HG03108 (cell line): ENCODE data around the gene NTM.

Source experiments
- ATAC-seq: cut with Tn5 transposase; IDR thresholded peaks from one replicate; pipeline ENCODE4 v1.9.1; 2021; ENCODE audit warnings: moderate library complexity; ENCODE audit not compliant: unreplicated experiment

Gene NTM

DNA sequence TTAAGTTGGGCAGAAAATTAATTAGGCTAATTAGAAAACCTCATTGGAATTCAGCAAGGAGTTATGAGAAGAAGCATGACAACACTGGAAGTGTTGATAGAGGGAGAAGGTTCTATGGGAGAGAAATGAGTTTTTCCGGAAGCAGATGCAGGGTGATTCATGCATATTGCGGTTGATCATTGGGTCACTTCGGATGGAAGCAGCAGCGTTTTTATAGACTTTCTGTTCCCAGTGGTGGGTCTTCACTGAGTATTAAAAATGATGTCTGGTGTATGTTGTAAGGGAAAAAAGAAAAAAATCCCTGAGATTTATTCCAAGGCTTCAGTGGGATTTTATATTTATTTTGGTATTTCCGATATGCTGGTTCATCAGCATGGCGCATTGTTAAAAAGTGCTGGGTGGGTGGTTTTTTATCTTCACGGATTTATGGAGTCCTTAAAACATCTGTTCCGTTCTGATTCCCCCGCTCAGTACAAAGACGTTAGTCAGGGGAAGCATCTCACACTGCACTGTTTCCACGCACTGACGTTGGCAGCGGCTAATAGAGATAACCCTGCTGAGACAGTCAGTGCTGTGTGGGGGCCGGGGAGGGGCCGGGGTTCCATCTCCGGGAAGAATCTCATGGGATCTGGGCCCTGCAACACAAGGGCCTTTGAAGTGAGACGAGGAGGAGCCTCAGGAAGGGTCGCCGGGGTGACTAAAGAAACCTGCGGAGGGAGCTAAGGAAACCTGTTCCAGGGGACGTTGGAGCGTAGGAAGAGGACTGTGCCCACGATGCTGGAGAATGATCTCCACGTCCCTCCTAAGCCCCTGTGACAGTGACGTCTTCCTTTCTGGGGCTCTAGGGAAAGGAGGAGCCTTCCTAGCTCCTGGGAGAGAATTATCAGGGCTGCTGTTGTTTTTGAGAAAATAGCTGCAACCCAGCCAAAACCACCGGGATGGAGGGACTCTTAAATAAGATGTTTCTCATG is 390.0 kb downstream of the NTM start:
- ATAC-seq, result no peak

DNA sequence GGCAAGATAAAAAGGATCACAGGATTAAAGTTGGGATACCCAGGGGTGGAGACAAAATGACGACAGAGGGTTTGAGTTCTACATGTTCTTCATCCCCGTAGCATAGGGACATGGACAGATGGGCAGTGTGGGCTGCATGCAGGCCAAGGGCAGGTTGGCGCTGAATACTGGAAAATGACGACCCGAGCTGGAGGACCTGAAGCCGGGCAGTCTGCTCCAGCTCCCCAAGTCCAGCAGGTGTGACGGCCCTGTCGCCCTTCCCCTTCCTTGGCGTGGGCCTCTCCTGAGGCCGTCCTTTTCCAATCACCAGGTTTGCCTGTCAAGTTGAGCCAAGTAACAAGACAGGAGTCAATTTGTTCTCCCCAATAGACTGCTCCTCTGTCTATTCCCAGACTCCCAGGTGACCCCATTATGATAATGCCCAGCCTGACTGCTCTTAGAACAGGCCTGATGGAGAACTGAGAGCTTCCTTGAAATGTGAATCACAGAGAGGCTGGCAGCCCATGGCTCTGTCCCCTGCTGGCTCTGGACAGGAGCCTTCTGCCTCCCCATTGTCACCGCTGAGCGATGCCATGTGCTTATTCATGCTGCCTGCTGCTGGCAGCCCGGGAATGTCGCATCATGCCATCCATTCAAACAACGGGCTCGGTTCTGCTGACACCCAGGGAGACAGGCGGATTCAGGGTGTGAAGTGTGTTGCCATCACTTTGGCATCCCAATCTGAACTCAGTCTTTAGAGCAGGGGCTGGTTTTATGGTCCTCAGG is 392.1 kb downstream of the NTM start:
- no peak for ATAC-seq

DNA sequence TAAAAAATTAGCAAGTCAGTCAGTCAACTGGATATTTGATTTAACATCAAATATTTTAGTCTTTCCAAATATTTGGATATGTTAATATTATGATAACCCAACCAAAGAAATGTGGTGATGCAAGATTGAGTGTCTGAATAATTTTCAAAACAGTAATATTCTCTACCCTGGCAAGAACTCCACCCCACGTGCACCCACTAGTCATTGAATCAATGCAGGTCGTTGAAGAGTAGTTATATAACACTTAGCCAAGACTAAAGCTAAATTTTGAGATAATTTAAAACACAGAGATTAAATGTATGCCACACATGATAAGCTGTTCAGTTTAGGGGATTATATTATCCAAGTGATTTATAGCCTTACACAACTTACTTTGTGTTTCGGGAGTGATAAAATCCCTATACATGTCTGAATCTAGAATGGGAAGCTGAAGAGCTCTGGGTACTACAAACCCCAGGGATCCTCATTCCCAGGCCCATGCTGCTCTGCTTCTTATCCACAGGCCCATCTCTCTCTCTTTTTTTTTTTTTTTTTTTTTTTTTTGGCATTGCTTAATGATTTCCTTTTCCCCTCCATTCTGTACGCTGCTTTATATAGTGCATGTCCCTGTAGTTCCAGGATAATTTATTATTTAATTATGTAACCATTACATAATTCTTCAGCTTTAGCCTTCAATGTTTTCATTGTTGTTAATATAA is 392.9 kb downstream of the NTM start:
- ATAC-seq, result no peak

DNA sequence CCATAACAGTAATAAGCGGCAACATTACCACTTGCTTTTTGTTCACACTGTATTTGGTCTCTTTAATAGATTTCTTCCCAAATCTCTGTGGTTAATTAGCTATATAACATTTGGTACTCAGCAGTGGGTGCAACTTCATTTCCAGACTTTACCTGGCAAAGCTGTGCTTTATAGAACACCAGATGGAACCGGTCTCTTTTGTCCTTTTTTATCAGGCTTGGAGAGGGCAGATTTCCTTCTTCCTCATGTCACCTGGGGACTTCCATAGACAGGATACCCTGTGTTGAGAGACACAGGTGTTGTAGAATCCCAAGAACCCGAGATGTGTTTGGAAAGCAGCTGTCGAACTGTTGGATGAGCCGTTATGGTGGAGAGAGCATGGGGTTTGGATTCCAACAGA is 393.7 kb downstream of the NTM start:
- ATAC-seq, result no peak

DNA sequence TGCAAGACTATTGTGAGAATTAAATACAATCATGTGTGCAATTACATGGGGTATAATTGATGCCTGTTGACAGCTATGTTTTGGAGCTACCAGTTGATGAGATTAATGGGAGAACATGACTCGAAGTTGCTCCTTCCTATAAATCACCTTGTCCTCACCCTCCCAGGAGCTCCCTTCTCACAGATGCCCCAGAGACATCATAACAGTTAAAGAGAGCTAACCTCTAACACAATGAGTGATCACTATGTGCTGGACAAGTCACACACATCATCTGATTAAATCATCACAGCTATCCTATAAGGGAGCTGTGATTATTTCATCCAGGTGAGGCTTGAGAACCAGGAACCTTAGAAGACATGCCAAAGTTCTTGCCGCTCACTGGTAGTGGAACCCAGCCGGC is 394.2 kb downstream of the NTM start:
- ATAC-seq, result no peak

DNA sequence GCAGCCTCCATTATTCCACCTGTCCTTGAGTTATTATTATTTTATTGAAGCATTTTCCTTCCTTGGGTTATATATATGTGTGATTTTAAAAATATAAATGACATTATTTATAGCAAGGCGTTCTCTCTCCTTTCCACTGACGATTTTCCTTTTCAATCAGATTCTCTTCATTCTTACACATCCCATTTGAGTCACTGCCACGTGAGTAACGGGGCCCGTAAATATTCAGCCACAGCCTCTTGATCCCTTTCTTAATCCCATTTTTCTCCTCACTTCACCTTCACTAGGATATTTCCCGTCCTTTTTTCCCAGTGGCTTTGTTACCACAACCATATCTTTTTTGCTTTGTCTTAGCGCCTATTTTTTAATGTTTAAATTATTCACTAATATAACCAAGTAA is 396.2 kb downstream of the NTM start:
- no peak for ATAC-seq

DNA sequence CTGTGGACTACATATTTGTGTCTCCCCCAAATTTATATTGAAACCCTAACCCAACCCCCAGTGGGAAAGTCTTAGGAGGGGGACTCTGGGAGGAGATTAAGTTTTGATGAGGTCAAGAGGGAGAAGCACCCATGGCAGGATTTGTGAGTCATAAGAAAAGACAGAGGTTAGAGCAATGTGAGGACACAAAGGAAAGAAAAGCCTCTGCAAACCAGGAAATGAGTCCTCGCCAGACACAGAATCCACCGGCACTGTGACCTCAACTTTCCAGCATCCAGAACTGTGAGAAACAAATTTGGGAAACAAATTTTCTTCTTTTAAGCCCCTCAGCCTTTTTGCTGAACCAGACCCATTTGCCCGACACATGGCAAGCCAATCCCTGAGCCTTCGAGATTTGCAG is 397.0 kb downstream of the NTM start:
- ATAC-seq, result no peak

DNA sequence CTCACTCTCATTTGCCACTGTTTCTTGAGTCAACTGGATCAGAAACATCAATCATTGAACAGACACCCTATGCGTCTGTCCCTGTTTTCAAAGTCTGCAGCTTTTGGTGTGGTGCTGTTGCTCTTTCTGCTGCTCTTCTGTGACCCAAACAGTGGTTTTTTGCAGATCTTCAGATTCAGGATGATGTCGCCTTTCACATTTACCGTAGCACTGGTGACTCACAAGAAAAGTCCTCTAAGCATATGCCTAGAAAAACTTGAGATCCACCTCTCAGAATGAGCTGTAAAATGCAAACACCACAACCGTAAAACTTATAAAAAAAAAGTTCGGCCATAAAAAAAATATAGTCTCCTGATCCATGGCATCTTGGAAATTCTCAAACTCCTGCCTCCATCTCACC is 400.4 kb downstream of the NTM start:
- no peak for ATAC-seq

DNA sequence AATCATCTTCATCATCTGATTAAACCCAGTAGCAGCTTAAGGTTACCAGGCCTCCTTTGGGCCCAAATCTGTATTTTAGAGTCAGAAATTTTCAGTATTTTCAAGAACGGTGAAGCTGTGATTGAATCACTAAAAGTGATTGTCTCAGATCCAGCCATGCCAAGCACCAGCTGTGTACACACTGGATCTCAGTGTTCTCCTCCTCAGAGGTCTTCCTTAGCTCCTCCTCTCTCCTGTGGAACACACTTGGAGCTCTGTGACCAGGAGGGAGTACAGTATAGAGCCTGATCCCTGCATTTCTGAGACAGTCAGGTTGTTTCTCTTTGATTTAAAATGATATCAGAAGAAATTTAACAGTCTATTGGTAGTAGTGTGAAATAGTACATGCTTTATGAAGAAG is 401.1 kb downstream of the NTM start:
- no peak for ATAC-seq

DNA sequence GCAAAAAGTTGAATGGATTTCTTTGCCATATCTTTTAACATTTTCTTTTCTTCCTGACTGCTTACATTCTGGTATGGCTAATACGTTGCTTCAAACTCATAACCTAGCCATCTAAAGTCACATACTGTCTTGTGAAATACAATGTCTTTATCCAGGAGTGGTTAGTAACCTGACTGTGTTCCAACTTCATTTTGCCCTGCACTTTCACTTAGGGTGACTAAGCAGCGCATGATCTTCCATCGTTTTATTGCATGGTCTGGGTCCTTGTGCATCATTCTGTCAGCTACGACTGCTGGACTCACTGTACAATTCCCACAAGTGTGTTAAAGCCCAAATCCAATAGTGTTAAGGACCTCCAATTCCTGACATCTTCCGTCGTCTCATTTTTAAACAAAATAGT is 403.2 kb downstream of the NTM start:
- no peak for ATAC-seq

DNA sequence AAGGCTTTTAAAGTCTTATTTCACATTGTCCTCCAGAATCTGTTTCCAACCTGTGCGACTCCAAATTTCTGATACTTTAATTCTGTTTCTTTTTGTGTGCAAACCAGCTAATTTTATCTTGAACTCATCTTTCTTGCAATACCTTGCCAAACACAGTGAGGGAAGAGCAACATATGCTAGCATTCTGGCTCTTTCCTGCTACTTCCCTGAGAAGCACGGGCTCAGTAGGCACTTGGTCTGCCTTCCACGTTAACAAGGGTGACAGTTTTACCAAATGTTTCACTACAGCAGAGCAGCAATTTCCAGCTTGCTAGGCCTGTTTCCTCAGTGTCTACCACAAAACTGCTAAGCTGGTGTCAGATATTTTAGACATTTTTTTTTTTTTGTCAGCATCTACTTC is 405.8 kb downstream of the NTM start:
- no peak for ATAC-seq

DNA sequence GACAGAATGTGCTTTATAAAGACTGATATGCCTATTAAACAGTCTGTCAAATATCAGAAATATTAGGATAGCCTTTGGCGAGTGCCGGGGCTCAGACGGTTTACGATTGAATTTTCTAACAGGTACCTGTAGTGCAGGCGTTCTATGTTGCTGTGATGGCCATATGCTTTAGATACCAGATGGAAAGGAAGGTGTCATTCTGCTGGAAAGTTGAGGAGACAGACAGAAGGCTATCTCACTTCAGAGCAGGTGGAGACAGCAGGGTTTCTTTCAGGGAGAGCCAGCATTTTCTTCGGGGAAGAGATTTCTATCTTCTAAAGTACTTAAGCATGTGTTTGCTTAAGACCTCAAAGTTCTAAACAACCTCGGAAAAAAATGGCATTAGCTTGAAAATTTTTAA is 415.4 kb downstream of the NTM start:
- ATAC-seq, result no peak

DNA sequence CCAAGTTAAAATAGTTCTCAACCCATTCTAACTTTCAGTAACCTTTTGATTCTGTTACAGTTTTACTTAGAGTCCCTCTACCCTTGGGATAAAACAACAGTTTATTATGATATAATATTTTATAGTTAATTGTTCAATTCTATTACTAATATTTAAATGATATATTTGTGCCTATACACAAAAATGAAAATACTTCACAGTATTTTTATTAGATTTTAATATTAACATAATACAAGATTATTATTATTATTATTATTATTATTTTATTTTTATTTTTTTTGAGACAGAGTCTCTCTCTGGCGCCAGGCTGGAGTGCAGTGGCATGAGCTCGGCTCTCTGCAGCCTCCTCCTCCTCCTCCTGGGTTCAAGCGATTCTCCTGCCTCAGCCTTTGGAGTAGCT is 416.7 kb downstream of the NTM start:
- no peak for ATAC-seq

DNA sequence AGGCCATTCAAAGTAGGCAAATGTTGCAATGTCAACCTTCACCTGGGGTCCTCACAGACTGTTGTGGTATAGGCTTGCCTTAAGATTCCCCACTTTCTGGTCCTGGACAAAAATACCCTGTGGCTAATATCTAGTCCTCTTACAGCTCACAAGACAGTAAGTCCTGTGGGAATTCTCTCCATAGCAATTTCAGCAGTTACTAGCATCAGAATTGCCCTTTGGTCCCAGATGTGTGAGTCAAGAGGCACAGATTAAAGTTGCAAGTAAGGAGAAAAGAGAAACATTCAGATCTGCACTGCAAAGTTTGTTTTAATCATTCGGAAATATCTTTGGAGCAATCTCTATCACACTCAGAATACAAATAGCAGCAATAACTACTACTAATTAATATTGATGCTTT is 420.2 kb downstream of the NTM start:
- no peak for ATAC-seq

DNA sequence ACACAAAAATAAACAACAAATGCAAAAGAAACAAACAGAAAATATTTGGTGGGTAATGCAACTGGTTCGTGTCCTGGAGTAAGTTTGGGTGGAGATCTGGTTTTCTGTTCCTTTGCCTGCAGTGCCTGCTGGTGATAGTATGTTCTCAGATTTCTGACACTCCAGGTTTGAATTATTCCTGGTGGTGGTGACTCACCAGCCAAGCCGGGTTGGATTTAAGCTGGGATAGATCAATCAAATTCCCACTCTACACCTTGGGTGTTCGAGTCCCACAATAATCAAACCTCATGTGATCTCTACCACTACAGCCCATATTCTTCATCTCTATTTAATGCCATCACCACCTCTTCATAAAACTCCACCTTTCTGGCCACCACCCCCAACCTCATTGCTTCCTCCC is 421.8 kb downstream of the NTM start:
- ATAC-seq, result no peak

DNA sequence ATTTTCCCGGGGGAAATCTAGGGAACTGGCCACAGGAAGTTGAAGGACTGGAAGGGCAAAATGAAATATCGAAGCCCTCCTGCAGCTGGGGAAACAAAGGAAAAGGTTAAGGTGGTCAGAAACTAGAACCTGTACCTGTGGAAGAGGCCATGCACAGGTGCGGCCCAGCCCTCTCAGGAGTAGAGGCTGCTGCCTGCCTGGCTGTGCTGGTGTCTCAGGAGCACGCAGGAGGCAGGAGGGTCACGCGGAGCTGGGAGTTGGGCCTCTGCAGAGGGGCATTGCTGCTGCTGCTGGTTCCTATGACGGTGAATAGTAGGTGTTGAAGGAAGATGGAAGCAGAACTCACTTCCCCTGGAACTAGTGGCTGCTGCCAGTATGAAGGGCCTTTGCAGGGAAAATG is 425.7 kb downstream of the NTM start:
- no peak for ATAC-seq

DNA sequence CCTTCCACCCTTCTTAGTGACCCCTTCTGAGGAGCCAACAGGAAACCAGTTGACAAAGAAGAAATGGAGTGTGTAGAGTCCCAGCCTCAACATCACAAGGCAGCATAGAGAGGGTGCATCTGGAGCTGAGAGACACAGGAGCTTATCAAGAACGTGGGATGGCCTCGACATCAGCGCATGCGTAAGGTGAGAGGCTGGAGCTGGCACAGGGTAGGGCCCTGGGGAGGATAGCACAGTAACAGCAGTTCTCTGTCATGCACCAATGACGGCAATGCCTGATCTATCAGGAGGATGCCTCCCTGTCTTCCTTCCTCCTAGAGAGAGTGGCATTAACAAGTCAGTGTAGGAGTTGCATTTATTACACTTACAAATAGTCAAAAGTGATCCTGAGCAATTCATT is 426.1 kb downstream of the NTM start:
- no peak for ATAC-seq

DNA sequence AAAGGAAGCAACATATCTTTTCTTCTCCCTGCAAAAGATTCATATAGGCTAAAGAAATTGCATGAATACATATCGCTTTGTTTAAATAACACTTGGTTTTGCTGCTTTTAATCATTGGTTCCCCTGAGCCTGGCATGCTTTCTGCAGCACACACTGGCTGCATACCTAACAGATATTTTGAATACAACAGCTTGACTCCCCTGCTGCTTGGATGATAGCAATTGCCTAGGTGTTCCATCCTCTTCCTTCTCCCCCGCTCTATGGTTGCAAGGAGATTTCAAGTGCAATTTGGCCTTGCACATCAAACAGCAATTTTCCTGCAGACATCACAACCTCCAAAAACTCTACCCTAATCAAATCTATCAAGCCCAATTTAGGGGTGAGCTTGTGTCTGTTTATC is 430.0 kb downstream of the NTM start:
- no peak for ATAC-seq

DNA sequence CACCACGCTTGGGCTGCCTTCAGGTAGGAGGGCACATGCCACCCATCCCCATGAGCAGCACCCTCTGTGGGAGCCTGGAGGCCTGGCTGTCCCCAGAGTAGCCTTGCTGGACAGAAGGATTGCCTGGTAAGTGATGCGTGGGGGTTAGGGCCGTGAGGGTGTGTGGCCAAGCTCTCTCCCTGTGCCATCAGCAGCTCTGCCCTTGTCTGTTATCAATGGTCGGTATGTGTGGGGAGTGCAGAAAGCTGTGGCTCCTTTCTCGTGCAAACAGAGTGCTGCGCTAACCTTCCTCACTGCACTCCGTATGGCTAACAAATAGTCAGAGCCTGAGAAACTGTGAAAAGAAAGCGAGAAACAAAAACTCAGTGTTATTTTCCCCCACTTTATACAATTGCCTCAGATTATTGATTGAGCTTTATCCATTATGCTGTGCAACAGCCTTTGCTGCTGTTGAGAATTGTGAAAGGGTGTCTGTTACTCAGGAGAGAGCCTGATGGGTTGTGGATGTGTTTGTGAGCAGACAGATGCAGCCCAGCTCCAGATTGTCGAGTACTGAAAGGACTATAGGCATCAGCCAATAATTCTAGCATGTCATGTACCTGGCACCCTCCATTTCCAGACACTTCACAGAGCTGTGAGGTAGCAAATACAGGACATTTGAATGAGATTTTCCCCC is 432.2 kb downstream of the NTM start:
- ATAC-seq, result no peak

DNA sequence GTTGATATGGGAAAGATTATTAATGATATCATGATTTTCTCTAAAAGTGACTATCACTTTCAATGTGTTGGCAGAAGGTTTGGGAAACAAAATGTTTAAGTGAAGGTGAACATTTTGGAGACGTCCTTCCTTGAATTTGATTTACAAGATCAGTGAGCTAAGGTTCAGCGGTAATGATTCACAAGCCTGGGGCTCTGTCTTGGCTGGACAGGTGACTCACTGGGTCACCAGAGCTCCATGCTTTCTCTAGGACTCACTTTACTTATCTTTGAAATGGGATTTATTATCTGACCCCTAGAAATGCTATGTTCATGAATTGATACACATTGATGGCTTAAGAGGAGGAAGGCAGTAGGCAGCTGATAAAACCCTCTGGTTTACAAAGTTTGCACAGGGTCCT is 437.5 kb downstream of the NTM start:
- no peak for ATAC-seq

DNA sequence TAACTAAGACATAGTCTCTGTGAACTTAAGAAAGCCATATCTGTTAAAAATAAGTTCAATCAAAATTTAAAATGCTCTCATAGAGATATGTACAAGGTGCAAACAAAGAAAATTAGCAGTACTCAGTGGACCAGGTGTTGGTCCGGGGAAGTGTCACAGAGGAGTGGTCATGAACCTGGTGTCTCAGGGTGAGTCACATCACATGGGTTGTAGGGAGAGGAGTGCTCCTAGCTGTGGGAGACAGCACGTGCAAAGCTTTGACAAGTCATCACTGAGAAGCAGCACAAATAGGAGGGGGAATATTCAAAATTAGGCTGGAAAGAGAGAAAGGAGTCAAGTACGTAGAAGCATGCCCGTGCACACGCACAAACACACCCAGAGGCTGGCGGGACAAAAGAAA is 438.1 kb downstream of the NTM start:
- no peak for ATAC-seq
